HK-2 (cell line): ENCODE data around the gene SLC26A6.

ENCODE experiments used
- DNase-seq: peaks from one replicate; pipeline ENCODE4 v3.0.0-alpha.2; 2018; ENCODE audit not compliant: unreplicated experiment

Gene SLC26A6

GRCh38 chr3:48631516-48632448, 3.5 kb downstream of the SLC26A6 start:
- no peak for DNase-seq

DNA sequence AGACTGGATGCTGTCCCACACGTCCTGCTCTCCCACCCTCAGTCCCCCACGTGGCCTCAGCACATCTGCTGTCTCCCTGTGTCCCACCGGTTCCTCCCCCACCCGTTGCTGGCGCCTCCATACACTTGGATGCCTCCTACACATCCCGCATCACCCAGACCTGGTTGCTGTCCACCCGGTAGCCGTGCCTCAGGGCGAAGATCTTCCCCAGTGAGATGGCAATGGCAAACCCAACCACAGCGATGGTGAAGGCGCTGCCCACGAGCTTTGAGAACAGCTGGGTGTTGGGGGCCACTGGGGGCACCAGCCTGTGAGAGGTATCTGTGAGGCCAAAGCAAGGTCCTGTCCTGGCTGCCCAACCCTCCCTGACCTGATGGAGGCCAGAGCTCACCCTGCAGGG, 4.4 kb downstream of the SLC26A6 start:
- no peak for DNase-seq

- no peak for DNase-seq
These were observed 4.9 kb downstream of the SLC26A6 start for GRCh38 chr3:48630407-48630806.

DNA sequence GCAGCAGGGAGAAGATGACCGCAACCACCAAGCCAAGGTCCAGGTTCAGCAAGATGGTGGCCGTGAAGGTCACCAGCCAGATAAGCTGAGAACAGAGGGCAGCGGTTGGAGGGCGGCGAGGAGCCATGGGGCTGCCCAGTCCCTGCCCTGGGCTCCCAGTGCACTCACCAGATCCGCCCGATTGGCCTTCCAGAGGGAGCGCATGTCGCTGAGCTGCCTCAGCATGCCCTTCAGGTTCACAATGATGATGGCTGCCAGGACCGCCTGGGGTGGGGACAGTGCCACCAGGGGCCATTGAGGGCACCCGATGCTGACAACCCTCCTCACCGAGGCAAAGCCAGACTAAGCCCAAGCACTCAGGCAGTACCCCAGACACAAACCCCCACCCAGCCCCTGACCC, 5.4 kb downstream of the SLC26A6 start:
- DNase-seq = no peak

GRCh38 chr3:48628277-48629017, 6.8 kb downstream of the SLC26A6 start:
- no peak for DNase-seq

DNA sequence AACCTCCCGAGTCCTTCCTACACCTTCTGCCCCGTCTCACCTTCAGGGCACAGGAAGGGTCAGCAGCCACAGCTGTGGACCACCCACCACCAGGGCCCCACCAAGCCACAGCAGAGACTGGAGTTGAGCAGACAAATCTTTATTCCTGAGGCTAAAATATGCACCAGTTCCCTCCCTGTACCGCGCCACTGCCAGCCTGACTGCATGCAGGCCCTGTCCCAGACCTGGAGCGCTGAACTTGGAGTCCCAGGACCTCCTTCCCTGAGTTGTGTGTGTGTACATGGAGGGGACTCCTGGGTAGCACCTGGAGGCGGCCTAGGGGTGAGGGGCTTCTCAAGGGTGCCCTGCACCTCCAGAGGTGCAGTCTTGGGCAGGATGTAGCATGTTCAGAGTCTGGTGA, 9.7 kb downstream of the SLC26A6 start:
- DNase-seq = no peak

DNA sequence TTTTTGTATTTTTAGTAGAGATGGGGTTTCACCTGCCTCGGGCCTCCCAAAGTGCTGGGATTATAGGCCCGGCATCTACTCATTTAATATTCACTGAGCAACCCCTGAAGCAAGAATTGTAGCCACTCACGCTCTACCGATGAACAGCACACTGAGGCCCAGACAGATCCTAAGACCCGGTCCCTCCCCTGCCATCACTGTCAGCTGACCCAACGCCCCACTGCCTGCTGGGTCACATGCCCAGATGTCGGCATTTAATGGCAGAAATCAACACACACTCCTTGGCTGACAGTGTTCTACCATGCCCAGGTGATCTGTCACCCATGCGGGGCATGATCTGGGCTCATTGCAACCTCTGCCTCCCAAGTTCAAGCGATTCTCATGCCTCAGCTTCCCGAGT, 10.5 kb downstream of the SLC26A6 start:
- DNase-seq = no peak

DNA sequence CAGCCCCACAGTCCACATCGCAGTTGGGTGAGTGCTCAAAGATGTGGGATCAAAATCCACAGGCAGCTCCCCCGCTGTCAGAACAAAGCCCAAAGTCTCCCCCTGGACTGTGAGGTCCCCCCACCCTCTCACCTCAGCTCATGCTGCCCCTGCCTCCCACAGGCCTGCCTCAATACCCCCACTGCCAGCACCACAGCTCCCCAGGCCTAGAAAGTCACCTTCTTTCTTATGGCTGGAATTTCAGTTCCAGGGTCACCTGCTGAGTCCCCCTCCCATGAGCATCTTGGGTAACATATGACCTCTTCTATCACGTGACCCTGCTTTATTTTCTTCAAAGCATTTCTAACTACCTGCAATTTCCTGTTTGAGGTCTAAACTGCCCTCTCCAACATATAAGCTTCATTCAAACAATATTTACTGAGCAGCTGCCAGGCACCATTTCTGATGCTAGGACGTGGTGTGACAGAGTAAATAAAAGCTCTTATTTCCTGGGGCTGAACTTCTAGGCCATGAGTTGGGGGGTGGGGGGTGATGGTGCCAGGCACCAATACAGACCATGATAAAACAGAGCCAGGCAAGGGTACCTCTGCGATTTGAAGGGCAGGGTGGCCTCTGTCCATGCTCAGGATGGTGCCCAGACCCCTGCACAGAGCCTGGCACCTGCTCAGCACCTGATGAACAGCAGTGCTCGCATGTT, 11.3 kb downstream of the SLC26A6 start:
- DNase-seq = no peak

DNA sequence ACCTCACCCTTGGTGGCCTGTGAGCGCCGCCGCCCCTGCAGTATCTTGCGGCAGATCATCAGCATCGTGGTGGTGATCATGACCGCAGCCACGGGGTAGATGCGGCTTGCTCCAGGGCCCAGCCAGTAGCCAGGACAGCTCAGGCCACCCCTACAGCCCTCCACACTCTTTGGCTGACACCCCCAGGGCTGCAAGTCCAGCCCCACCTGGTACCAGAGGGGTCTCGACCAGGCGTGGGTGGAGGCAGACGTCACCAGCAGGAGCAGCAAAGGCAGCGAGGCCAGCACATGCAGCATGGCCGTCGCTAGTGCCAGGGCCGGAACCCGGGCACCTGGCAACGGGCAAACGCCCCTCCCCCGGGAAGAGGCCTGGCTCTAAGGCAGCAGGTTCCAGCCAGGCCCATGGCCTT, 13.8 kb downstream of the SLC26A6 start, which contains the start of gene TMEM89:
TSS of gene TMEM89 (minus strand) at position 309 of the 409 bp plus-strand sequence. CDS start at position 296, 13 bp downstream.
- no peak for DNase-seq

GRCh38 chr3:48619541-48620524, 15.4 kb downstream of the SLC26A6 start:
- DNase-seq = no peak

DNA sequence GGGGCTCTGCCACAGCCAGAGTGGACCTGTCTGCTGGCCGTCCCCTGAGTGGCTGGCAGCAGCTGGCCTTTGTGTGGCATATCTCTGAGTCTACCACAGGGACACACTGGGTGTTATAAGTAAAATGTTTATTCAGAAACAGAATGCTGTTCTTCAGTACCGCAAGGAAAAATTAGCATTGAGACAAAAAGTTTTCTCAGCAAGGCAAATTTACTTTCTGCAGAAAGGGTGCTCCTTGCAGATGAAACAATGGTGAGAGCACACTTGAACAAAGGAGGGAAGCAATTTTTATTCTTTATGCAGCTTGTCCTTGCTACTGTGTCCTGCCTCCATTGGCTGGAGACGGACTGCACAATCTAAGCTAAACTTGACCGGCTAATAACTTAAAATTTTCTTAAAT, 17.7 kb downstream of the SLC26A6 start:
- DNase-seq = no peak

- no peak for DNase-seq
These were observed 21.2 kb downstream of the SLC26A6 start for GRCh38 chr3:48614044-48614443.

DNA sequence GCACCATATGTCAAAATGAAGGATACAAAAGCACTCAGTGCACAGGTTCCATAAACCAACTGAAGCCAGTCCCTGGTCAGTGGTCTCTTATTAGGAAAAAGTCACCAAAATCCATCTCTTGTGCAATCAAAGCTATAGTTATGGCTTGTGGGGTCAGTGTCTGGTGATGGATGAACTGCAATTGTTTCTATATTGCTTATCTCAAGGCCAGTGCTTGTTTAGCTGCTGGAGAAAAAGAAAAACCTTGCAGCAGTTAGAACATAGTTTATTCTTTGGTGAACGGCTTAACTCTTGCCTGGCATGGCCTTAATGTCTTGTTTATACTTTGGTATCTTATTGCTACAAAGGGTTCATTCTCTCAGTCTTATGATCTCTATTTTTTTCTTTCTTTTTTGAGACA, 23.0 kb downstream of the SLC26A6 start:
- DNase-seq = no peak

DNA sequence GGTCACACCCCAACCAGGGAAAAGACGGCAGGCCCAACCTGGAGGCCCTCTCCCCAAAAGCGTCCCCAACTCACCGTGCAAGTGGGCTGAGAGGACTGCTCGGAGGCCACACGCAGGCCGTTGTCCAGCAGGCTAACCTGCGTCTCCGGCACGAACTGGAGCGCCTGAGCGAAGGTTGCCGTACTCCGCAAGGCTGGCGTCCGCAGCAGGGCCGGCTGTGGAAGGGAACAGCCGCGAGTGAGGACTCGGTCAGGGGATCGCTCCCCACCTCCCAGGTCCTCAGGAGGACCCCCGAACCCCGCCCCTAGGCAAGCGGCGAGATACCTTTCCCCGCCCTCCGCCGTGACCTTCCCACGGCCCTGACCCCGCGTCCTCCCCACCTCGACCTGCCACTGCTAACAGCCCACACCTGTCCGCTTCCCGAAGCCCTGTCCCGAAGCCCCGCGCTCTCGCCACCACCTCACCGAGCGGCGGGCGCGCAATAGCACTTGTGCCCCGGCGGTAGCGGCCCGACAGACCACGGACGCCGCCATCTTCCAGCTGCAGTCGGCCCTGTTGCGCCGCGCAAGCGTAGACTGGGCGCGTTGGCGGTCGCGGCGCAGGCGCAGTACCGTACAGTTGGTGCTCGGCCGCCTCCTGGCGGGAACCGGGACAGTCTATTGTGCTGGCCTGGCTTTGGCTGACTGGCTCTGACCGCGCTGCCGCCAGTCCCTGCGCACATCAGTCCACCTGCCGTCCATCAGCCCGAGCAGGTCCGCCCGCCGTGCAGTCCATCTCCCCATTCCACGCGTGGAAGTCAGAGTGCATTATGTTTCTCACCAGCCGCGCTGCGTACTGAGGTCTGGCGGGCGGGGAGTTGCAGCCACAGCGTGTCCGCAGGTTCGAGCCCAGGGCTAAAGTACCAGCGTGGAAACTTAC, 25.9 kb downstream of the SLC26A6 start, which contains the start of gene UQCRC1:
TSS of gene UQCRC1 (minus strand) at position 559 of the 918 bp plus-strand sequence. CDS start at position 533, 26 bp downstream.
- DNase-seq = peak; percentile 87

DNA sequence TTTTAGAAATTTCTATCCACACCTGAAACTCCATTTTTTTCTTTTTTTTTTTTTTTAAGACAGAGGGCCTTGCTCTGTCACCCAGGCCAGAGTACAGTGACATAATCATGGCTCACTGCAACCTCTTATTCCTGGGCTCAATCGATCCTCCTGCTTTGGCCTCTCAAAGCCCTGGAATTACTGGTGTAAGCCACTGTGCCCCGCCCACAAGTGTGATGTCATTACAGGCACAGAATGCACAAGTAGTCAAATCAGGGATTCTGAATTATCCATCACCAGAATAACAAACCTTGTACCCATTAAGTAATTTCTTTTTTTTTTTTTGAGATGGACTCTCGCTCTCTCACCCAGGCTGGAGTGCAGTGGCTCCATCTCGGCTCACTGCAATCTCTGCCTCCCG, 27.7 kb downstream of the SLC26A6 start:
- DNase-seq = no peak

- DNase-seq = no peak
These were observed 33.7 kb downstream of the SLC26A6 start for GRCh38 chr3:48601622-48601994.

GRCh38 chr3:48600711-48601621, 34.3 kb downstream of the SLC26A6 start:
- DNase-seq = no peak

- no peak for DNase-seq
These were observed 35.6 kb downstream of the SLC26A6 start for GRCh38 chr3:48599509-48600285.
